HG02763 (cell line): Measurements from ENCODE around the gene CNTNAP2.
A peak's percentile ranks its signal among the peaks of the same experiment; 100 is the strongest.

Experiments used
- ATAC-seq: cut with Tn5 transposase; IDR thresholded peaks from one replicate; pipeline ENCODE4 v1.9.1; 2021; ENCODE audit warnings: mild to moderate bottlenecking, moderate library complexity; ENCODE audit not compliant: unreplicated experiment

Gene CNTNAP2

DNA sequence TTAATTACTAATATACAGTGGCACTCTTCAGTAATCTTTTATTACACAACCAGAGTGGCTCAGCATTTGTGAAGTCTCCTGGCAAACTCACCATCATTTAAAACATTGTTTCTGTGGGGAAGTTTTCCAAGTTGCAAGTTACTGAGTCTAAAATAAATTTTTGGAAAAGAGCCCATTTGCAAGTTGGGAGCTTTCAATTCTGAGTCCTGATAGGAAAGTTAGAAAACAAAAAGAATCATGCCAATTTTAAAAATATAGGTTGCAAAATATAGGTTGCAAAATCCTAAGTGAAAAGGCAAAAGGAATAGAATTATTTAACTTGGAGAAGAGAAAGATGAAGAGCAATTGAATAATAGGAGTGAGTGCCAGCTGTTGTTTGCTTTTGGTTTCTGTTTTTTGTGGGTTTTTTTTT is 2095.1 kb downstream of the CNTNAP2 start:
- no peak for ATAC-seq

DNA sequence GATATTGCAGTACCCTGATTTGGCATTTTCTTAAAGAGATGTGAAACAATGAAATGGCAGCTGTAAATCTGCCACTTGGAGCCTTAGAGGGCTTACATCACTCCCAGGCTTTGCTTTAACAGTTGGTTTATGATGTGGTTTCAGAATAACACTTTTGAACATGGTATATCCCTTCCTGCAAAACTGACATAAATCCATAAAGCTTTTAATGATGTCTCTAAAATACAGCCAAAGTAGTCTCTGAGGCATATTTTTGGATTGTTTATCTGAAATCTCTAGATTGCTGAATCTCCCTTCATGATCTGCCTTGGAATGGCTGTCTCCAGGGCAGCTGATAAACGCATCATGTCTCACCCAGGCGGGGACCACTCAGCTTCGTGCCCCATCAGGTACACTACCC is 2096.1 kb downstream of the CNTNAP2 start:
- no peak for ATAC-seq

DNA sequence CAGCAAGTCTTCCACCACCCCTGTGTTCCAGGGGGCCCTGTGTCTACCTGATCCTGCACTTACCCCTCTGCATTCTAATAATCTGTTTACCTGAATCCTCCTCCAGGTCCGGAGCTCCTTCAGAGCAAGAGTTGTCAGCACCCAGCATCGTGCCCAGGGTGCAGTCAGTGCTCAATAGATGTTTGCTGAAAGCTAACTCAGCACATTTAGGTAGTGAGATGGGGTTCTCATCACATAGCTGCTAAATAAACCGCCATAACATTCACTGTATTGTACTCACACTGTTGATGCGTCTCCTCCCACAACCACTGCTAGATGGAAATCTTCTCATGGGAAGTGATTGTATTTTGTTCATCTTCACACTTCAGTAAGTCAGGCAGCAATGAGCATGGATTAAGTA is 2097.5 kb downstream of the CNTNAP2 start:
- no peak for ATAC-seq

DNA sequence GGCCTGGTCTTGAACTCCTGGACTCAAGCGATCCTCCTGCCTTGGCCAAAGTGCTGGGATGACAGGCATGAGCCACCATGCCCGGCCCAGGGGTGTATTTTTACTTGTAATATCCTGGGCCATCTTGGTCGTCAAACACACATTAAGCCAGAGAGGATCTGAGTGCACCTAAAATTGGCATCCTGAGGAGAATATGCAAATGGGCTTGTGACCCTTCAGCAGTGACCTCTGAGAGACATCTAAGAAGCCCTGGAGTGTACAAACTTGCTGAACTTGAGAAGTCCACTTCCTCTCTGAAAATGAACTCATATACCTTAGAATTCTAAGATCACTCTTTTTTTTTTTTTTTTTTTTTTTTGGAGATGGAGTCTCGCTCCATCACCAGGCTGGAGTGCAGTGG is 2102.0 kb downstream of the CNTNAP2 start:
- ATAC-seq: no peak

DNA sequence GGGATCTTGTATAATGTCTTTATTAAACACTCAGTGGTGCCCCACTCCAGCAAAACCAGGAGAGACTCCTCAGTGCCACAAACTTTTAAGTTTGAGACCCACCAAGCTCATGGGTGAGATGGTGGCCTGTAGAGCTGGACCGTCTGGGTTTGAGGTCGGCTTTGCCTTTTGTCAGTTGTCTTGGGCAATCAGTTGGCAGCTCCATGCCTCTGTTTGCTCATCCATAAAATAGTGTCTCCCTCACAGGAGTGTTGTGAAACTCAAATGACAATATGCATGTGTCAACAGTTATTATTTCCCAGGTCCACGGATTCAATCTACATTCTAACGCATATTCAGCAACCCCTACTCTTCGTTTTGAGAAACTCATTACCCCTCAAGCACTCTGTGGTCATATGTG is 2106.1 kb downstream of the CNTNAP2 start:
- ATAC-seq: no peak

GRCh38 chr7:148223160-148223559 is 2106.6 kb downstream of the CNTNAP2 start:
- ATAC-seq: no peak

DNA sequence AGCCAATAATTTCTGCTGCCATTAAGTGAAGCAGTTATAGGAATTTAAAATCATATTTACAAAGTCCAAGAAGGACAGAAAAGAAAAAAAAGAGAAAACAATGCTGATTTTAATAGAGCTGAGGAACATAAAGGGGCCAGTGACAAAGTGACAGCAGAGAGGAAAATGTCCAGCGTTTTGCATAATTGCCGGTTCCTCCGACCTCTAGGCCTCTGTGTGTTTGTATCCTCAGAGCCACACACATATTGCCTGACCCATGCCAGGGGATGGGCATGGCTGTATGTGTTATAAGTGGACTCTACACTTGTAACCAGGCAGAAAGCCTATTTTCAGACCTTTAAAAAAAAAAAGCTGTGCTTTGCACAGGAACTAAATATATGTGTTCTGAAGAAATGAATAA is 2107.1 kb downstream of the CNTNAP2 start:
- ATAC-seq: no peak

DNA sequence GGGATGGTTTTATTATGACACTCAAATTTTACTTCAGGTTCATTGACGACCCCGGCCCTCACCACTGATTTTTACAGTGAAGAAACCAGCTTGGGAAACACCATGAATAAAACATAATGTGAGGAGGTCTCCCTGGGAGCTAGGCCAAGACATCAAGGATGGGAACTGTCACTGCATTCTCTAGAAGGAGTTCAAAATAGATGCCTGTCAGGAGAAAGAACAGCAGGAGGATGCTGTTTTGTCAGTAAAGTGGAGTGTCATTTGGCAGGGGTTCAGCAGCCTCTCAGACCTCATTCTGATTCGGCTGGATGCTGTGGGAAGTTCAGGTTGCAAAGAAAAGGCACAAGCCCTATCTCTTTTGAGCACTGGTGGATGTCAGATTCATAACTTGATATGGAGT is 2113.7 kb downstream of the CNTNAP2 start:
- ATAC-seq: no peak

DNA sequence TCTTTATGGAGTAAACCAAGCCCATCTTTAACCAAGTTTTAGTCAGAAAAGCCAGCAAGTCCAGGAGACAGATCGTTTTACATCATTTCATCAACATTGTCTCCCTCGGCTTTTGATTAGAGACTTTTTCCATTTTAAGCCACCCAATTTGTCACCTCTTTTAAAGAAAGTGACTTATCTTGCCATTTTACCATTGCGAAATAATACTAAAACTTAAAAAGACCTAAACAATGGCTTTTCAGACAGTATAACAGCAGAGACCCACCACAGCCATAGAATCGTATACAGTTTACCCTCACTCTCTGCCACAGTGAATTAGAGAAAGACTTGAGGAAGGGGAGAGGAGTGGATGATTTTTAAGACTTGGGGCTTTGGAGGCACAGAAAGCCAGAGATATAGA is 2114.3 kb downstream of the CNTNAP2 start:
- ATAC-seq: no peak

DNA sequence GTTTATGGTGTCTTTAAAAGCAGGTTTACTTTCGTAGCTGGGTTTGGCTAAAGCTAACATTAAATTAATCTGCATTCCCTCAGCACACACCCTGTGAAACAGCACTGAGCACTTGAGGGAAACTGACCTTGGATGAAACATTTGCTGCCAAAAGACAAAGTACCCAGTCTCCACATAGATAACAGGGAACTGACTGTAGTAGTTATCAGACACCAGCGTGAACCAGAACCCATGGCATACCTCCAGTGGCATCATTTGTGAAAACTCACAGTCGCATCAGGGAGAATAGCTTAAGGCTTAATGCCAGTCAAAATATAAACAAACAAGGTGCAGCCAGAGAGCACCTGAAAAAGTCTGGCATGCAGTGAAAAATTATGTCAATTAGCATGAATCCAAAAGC is 2116.2 kb downstream of the CNTNAP2 start:
- no peak for ATAC-seq

GRCh38 chr7:148234715-148235114 is 2118.1 kb downstream of the CNTNAP2 start:
- ATAC-seq: no peak

DNA sequence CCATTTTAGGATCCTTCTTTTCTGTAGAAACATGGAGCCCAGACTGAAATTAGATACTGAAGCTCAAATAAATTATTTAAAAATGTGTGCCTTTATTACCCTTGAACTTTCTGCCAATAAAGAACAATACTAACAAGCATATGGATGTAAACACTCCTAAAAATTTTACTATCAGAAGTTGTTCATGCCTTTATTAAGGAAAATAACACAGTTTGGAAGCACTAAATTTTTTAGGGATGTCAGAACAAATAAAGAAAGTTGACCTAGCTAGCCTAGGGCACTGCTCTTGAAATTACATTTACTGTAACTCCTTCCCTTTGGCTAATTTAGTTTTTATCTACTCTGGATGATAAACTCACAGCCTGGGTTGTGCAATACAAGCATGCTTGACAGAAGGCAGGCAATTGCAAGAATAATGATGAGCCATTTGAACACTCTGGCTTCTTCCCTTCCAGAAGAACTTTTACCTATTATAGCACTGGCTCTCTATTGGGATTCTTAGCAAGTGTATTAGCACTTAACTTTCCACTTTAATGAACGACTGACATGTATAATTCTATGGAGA is 2122.2 kb downstream of the CNTNAP2 start:
- no peak for ATAC-seq

DNA sequence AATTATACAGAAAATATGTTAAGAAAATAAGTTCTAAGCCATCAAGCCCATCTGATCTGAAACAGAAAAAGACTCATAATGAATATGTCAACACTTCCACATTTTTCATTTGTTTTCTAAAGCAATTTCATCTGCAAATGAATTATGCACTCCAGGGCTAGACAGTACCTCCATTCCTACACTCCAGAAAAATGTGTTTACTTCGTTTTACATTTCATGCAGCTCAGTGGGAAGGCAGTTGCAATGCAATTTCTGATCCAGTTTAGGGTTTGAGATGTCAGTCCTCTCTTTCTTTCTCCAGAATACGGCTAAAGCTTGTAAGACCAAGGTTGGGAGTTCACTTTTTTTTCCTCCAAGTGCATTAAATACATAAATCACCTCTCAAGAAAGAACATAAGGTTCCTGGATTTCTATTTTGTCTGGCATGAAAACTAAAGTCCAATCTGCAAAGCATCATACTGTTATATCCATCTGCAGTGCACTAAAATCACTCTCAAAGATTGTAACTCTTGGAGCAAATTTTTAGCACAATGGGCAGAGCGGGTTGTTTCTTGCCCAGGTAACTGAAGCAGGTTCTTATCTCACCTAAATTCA is 2125.2 kb downstream of the CNTNAP2 start:
- no peak for ATAC-seq

DNA sequence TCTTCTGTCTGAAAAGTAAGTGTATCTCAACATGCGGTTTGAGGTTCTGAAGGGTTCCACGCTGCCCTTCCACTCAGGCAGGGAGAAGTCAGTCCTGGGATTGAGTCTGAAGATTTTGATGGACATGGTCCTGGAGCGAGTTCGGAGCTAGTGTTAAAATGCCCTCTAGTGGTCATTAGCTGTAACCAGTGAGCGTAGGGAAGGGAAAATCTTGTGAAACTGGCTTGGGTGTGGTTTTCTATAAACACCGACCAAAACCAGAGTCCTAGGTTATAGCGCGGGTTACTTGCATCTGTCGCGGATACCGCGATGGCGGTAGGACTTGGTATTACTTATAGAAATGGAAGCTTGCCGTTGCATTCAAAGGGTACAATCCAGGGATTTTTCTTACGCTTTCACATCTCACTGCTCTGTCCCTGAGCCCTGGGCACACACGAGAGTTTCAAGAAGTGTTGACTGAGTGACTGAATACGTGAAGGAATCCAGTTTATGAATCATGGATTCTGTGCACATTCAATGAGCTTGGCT is 2125.8 kb downstream of the CNTNAP2 start:
- ATAC-seq: no peak

GRCh38 chr7:148245381-148245780 is 2128.8 kb downstream of the CNTNAP2 start:
- ATAC-seq: no peak

DNA sequence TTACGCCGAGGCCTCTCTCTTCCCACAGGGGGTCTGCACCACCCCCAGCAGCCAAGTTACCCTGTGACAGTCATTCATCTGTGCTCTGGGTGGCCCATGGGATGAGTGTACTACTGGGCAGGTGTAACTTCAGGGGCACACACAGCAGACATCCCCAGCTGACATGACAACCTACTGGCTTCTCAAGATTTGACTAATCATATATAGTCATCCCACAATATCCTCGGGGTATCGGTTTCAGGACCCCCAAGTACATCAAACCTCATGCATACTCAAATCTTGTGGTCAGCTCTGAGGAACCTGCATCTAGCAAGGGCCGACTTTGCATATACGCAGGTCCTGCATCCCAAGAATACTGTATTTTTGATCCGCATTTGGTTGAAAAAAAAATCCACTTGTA is 2137.0 kb downstream of the CNTNAP2 start:
- peak; percentile 77 for ATAC-seq

GRCh38 chr7:148255333-148255732 is 2138.7 kb downstream of the CNTNAP2 start:
- no peak for ATAC-seq

DNA sequence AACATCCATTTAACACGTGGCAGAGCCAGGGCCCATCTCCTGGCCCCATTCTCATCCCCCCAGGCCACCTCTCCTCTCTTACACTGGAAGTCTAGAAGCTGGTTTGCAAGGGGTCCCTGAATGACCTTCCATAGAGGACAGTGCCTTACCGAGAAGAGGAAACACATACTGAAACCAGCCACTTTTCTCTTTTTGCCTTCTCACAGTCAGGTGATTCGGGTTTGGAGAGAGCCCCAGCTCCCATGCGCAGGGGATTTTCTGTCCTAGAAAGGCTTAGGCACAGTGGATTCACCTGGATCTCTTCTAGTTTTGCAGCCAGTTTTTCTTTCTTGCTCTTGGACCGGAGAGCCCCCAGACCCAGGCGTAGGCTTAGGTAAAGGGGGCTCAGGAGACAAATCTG is 2139.8 kb downstream of the CNTNAP2 start:
- ATAC-seq: no peak

GRCh38 chr7:148260599-148260998 is 2144.0 kb downstream of the CNTNAP2 start:
- no peak for ATAC-seq

GRCh38 chr7:148261523-148261922 is 2144.9 kb downstream of the CNTNAP2 start:
- no peak for ATAC-seq

GRCh38 chr7:148261996-148262688 is 2145.5 kb downstream of the CNTNAP2 start:
- no peak for ATAC-seq

- peak; percentile 71 for ATAC-seq
Observed at GRCh38 chr7:148262721-148263229, 2146.2 kb downstream of the CNTNAP2 start.
